BLaER1 treated with 17β-estradiol and CSF1 and Interleukin-3, amounts not matched to agents 10 nM and 100 nM (cell line): Measurements from ENCODE around the gene MAP2K5.
A peak's percentile ranks its signal among the peaks of the same experiment; 100 is the strongest.

ENCODE experiments used
- H3K27ac ChIP-seq, 11 experiments: shearing (Covaris generic); formaldehyde crosslinking; 2 replicates each; pipeline ENCODE4 v1.8.1; 2022
- H3K27me3 ChIP-seq, 11 experiments: shearing (Covaris generic); formaldehyde crosslinking; 2 replicates each; pipeline ENCODE4 v1.8.1; 2022
- H3K36me3 ChIP-seq, 11 experiments: shearing (Covaris generic); formaldehyde crosslinking; 2 replicates each; pipeline ENCODE4 v1.8.1; 2022
- H3K4me1 ChIP-seq, 10 experiments: shearing (Covaris generic); formaldehyde crosslinking; 2 replicates each; pipeline ENCODE4 v1.8.1; 2022
- H3K4me2 ChIP-seq, 11 experiments: shearing (Covaris generic); formaldehyde crosslinking; 2 replicates each; pipeline ENCODE4 v1.8.1; 2022
- H3K4me3 ChIP-seq, 10 experiments: shearing (Covaris generic); formaldehyde crosslinking; 2 replicates each; pipeline ENCODE4 v1.8.1; 2022
- H3K9ac ChIP-seq, 11 experiments: shearing (Covaris generic); formaldehyde crosslinking; 2 replicates each; pipeline ENCODE4 v1.8.1; 2022
- H3K9me3 ChIP-seq, 11 experiments: shearing (Covaris generic); formaldehyde crosslinking; replicated peaks in 1 of 11; 2 replicates each; pipeline ENCODE4 v1.8.1; 2022
- H4K20me1 ChIP-seq, 11 experiments: shearing (Covaris generic); formaldehyde crosslinking; 2 replicates each; pipeline ENCODE4 v1.8.1; 2022
- Cebpa-rat ChIP-seq, 11 experiments: shearing (Covaris generic); IDR thresholded peaks; 2 replicates each; pipeline ENCODE4 v1.8.1; 2022

Gene MAP2K5

DNA sequence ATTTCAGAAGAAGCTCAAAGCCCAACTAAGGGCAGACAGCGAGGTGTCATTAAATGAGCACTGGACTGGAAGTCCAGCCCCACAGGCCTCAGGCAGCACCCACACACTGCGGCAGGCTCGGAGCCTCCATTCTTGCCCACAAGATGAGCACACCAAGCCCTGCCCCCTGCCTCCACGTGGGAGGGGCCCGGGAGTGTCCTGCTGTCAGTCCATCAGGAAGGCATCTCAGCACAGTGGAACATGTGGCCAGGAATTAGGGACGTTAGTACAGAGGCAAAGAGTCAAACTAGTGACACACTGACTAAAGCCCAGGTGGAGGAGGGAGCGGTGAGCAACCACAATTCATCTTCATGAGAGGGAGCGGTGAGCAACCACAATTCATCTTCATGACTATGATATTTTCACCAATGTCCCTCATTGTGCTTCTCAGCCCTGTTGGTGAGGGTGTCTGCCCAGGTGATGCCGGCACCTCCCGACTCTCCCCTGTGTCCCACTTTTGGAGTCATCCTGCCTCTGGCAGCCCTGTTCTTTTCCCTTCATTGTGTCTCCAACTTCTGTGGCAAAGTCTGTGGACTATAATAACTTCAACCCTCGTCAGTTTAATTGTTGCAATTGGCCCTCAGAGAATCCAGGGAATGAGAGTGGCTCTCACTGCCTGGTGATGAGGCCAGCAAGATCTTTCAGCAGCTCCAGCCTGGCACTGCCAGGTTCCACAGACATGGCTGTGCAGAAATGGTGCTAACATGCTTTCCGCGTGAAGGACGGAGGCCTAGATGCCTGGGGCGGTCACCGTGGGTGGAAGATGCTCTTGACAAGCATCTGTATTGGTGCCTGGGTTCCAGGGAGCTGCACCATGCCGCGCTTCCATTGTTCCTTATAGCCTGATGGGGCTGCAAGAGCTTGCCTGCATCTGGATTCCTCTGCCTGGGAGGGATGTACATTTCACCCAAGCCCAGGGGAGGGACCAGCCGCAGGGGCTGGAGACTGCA lies 259.7 kb downstream of the MAP2K5 start:
- no peak overlapping the region for H3K27ac ChIP-seq
- H4K20me1 ChIP-seq: peaks cover 0 to 25% (median 0%) of the 10 kb centered on the region in 11 experiments; a peak in 3 of 22 replicates
- H3K4me3 ChIP-seq: no peak overlapping the region
- peaks cover 0 to 20% (median 0%) of the 10 kb centered on the region in 11 experiments; a peak in 5 of 22 replicates for H3K36me3 ChIP-seq
- TF ChIP-seq Cebpa-rat (IDR thresholded peaks at IDR 0.05): no peak
- H3K4me2 ChIP-seq: peak overlapping the region in 9 of 11 experiments; percentile 54 to 91 (median 74); a peak in 16 of 22 replicates
- no peaks in the 10 kb centered on the region for H3K9me3 ChIP-seq
- no peak overlapping the region for H3K9ac ChIP-seq
- H3K4me1 ChIP-seq: peaks cover 26 to 70% (median 56%) of the 10 kb centered on the region in 10 experiments
- no peaks in the 10 kb centered on the region for H3K27me3 ChIP-seq

DNA sequence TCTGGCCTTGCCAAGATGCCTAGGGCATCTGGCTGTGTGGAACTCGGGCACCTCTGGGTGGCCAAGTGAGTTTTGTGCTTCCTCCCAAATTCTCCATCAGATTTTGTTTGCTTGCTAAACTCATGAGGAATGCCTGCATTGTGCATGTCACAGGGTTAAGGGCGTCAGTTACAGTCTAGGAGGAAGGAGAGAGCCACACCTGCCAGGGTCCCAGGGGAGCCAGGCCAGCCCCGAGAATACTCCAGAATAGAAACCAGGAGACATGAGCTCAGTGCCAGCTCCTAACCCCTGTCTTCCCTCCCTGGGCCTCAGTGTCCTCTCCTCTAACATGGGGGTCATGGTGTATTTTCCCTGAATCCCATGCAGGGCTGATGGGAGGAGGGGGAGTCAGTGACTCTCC lies 260.8 kb downstream of the MAP2K5 start:
- Histone ChIP-seq H4K20me1 (peaks cover 0 to 25% (median 0%) of the 10 kb centered on the region in 11 experiments; a peak in 3 of 22 replicates), H3K9ac (0 out of 22 replicates have a peak overlapping the region, but pooled peaks of 2 of the 11 experiments have one; percentile 15 to 18), H3K4me1 (peaks cover 26 to 71% (median 56%) of the 10 kb centered on the region in 10 experiments), H3K4me3 (no peak overlapping the region), H3K9me3 (no peaks in the 10 kb centered on the region), H3K27me3 (no peaks in the 10 kb centered on the region), H3K36me3 (peaks cover 0 to 15% (median 0%) of the 10 kb centered on the region in 11 experiments; a peak in 4 of 22 replicates), H3K27ac (no peak overlapping the region; a peak in 1 of 22 replicates), H3K4me2 (peak overlapping the region in 9 of 11 experiments; percentile 54 to 91 (median 74); a peak in 17 of 22 replicates)
- no peak for TF ChIP-seq Cebpa-rat (IDR thresholded peaks at IDR 0.05)

DNA sequence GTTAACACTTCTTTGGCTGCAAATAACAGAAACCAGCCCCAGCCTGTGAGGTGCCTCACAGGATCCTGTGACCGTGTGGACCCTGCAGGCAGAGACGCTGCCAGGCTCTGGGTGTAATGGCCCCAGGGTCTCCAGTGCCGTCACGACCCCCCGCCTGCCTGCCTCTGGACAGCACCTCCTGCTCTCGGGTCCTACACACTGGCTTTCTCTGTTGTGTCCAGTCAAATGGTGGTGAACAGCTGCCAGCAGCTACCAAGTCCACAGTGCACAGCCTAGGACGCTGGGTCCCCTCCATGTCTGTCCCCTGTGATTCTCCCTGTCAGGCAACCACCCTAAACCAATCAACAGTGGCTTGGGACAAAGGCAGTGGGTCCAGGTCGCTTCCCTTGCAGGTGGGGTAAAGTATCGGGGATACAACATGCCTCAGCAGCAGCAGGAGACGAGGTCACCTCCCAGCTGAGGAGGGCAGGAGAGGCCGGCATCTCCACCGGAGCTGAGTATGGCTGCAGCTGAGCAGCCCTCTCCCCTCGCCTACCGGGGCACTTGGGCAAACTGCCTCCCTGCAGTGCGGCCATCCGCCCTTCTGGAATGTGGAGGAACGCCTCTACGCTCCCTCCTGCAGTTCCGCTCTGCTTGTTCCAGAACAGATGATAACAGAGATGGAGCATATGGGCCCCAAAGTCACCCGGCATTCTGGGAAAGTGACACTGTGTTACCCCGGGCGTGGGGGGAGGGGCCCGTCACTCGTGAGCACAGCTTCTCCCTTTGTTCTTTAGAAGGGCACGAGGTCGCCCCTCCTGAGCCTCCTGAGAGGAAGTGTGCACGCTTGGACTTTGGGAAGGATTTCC lies 261.7 kb downstream of the MAP2K5 start:
- Histone ChIP-seq H3K27me3 (no peaks in the 10 kb centered on the region), H3K9ac (peak overlapping the region in 2 of 11 experiments; percentile 15 to 67; a peak in 4 of 22 replicates), H4K20me1 (peaks cover 0 to 25% (median 0%) of the 10 kb centered on the region in 11 experiments; a peak in 3 of 22 replicates), H3K36me3 (peaks cover 0 to 10% (median 0%) of the 10 kb centered on the region in 11 experiments; a peak in 2 of 22 replicates), H3K4me2 (peak overlapping the region; percentile 54 to 91 (median 74)), H3K9me3 (no peaks in the 10 kb centered on the region), H3K4me1 (peaks cover 26 to 71% (median 56%) of the 10 kb centered on the region in 10 experiments), H3K27ac (peak overlapping the region in 7 of 11 experiments; percentile 6 to 66 (median 56); a peak in 10 of 22 replicates), H3K4me3 (no peak overlapping the region)
- no peak for TF ChIP-seq Cebpa-rat (IDR thresholded peaks at IDR 0.05)

DNA sequence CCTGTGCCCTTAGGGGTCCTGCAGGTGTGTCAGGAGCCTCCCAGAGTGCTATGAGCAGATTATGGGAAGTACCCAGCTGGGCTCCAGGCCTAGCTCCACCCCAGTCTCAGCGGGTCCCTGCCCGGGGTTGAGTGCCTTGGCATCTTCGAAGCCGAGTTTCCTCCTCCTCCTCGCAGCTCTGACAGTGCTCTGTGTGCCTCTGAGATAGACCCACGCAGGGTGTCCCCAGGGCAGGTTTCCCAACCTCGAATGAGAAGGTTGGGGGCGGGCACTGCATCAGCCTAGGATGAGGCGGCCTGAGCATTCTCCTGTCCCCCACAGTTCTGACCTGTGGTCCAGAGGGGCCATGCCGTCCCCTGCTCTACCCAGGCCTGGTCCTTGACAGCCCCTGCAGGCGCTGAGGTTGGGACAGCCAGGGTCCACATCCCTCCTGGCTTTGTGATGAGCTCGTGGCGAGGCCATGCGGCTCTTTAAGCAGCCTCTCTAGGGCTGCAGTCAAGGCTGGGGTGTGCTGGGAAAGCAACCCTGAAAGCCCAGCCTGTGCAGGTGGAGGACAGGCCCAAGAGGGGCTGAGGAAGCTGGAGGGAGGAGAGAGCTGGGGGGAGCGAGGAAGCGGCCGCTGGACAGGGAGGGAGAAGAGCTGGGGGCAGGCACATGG lies 262.6 kb downstream of the MAP2K5 start:
- Histone ChIP-seq H3K36me3 (peaks cover 0 to 12% (median 0%) of the 10 kb centered on the region in 11 experiments; a peak in 2 of 22 replicates), H3K4me1 (peaks cover 26 to 65% (median 56%) of the 10 kb centered on the region in 10 experiments), H3K27ac (peak overlapping the region in 8 of 11 experiments; percentile 35 to 66 (median 51); a peak in 16 of 22 replicates), H3K9ac (peak overlapping the region in 9 of 11 experiments; percentile 14 to 67 (median 32); a peak in 10 of 22 replicates), H3K4me2 (peak overlapping the region; percentile 54 to 91 (median 74)), H3K4me3 (no peak overlapping the region), H3K9me3 (no peaks in the 10 kb centered on the region), H4K20me1 (peaks cover 0 to 25% (median 0%) of the 10 kb centered on the region in 11 experiments; a peak in 3 of 22 replicates), H3K27me3 (no peaks in the 10 kb centered on the region)
- no peak for TF ChIP-seq Cebpa-rat (IDR thresholded peaks at IDR 0.05)

DNA sequence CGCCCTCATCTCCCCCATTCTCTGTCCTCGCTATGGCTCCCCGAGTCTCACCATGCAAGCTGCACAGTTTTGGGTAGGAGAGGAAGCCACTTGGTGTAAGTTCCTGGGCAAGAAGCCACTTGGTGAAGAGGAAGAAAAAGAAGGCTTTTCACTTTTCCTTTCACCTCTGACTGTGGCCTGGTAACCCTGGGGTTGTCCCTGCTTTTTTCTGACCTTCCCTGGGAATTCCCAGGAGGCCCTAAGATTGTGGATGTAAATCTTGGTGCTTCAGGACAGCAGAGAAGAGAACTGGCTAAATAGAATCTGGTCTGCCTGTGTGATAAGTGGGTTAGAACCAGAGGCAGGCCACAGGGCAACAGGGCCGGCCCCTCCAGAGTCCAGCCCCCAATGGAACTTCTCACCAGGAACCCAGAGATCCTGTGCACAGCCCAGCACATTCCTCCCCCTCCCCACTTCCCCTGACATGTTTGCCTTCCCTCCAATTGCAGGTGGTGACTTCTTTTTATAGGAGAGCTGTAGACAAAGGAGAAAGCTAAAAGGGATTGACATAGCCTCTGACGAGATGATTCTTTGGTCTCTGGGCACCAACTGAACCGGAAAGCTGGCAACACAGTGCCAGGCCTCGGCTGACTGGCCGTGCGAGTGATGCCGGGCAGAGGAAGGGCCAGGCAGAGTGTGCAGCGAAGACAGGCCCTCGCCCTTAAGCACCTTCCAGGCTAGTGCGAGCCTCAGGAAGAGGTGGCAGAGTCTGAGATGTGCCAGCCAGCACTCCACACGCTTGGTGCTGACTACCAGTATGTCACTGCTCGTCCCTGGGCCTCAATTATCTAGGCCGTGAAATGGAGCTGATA lies 263.4 kb downstream of the MAP2K5 start:
- no peaks in the 10 kb centered on the region for H3K27me3 ChIP-seq
- peak overlapping the region in 9 of 11 experiments; percentile 14 to 67 (median 32); a peak in 16 of 22 replicates for H3K9ac ChIP-seq
- peaks cover 0 to 25% (median 0%) of the 10 kb centered on the region in 11 experiments; a peak in 3 of 22 replicates for H4K20me1 ChIP-seq
- H3K9me3 ChIP-seq: no peaks in the 10 kb centered on the region
- H3K4me1 ChIP-seq: peaks cover 26 to 71% (median 57%) of the 10 kb centered on the region in 10 experiments
- H3K27ac ChIP-seq: peak overlapping the region in 8 of 11 experiments; percentile 35 to 66 (median 51); a peak in 16 of 22 replicates
- peaks cover 0 to 12% (median 0%) of the 10 kb centered on the region in 11 experiments; a peak in 2 of 22 replicates for H3K36me3 ChIP-seq
- H3K4me3 ChIP-seq: no peak overlapping the region
- no peak for TF ChIP-seq Cebpa-rat (IDR thresholded peaks at IDR 0.05)
- peak overlapping the region; percentile 54 to 91 (median 74) for H3K4me2 ChIP-seq

DNA sequence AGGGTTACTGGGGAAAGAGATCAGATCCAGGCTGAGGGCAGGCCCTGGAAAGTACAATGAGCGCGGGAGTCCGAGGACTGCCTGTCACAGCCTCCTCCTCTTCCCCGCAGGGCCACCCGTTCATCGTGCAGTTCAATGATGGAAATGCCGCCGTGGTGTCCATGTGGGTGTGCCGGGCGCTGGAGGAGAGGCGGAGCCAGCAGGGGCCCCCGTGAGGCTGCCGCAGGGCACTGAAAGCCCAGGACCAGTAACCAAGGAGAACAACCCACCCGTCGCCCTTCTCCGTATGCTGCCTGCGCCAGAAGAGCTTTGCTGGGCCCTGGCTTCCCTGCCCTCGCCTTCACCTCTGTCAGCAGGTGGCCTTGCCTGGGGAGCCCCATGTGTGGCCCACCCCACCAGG lies 264.0 kb downstream of the MAP2K5 start:
- Histone ChIP-seq H3K4me1 (peaks cover 26 to 71% (median 63%) of the 10 kb centered on the region in 10 experiments), H3K9ac (peak overlapping the region in 6 of 11 experiments; percentile 14 to 67 (median 33); a peak in 6 of 22 replicates), H3K4me3 (no peak overlapping the region), H3K27ac (peak overlapping the region in 6 of 11 experiments; percentile 39 to 66 (median 56); a peak in 9 of 22 replicates), H3K27me3 (no peaks in the 10 kb centered on the region), H3K4me2 (peak overlapping the region; percentile 54 to 91 (median 74); a peak in 21 of 22 replicates), H3K9me3 (no peaks in the 10 kb centered on the region), H4K20me1 (peaks cover 0 to 25% (median 0%) of the 10 kb centered on the region in 11 experiments; a peak in 3 of 22 replicates), H3K36me3 (peaks cover 0 to 12% (median 0%) of the 10 kb centered on the region in 11 experiments; a peak in 2 of 22 replicates)
- no peak for TF ChIP-seq Cebpa-rat (IDR thresholded peaks at IDR 0.05)

DNA sequence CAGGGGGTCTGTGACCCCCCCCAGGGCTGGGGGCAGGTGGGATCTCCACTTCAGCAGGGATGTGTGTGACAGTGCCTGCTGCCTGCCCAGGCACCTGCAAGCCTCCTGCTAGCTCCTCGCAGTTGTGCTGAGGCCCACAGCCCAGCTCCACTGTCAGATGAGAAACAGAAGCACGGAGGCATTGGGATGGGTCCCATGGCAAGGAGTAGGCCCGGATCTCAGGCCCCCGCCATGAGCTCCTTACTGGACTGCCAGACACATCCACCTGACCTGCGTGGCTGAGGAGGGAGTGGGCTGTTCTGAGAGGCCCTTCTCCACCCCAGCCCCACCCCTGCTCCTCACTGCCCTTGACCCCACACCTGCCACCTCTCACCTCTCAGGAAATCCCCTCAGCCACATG lies 264.6 kb downstream of the MAP2K5 start:
- no peak for TF ChIP-seq Cebpa-rat (IDR thresholded peaks at IDR 0.05)
- Histone ChIP-seq H3K9ac (no peak overlapping the region), H3K27me3 (no peaks in the 10 kb centered on the region), H4K20me1 (peaks cover 0 to 29% (median 0%) of the 10 kb centered on the region in 11 experiments; a peak in 3 of 22 replicates), H3K36me3 (peaks cover 0 to 12% (median 0%) of the 10 kb centered on the region in 11 experiments; a peak in 2 of 22 replicates), H3K27ac (no peak overlapping the region), H3K9me3 (no peaks in the 10 kb centered on the region), H3K4me1 (peaks cover 26 to 71% (median 64%) of the 10 kb centered on the region in 10 experiments), H3K4me2 (peak overlapping the region in 5 of 11 experiments; percentile 74 to 91 (median 84); a peak in 8 of 22 replicates), H3K4me3 (no peak overlapping the region)
